Effector memory CD4-positive, alpha-beta T cell (primary cell): Measurements from ENCODE around the gene SRGAP3.
A peak's percentile ranks its signal among the peaks of the same experiment; 100 is the strongest.

ENCODE experiments used
- DNase-seq, 3 donors: peaks; one replicate each; pipeline ENCODE4 v3.0.0-alpha.2; 2020
- H3K27ac ChIP-seq: 2 replicates; pipeline ENCODE4 v1.7.0; 2013; ENCODE audit warnings: mild to moderate bottlenecking, low read length, moderate library complexity; ENCODE audit not compliant: insufficient read depth, poor library complexity, severe bottlenecking
- H3K27me3 ChIP-seq: replicated peaks from 2 replicates; pipeline ENCODE4 v1.7.0; 2013; ENCODE audit warnings: mild to moderate bottlenecking, low read length; ENCODE audit not compliant: insufficient read depth, control insufficient read depth, poor library complexity, severe bottlenecking
- H3K36me3 ChIP-seq: 2 replicates; pipeline ENCODE4 v1.7.0; 2013; ENCODE audit warnings: mild to moderate bottlenecking, low read length, moderate library complexity; ENCODE audit not compliant: control insufficient read depth, insufficient read depth
- H3K4me1 ChIP-seq: 2 replicates; pipeline ENCODE4 v1.7.0; 2013; ENCODE audit warnings: low read length, mild to moderate bottlenecking; ENCODE audit not compliant: control insufficient read depth, insufficient read depth, poor library complexity, severe bottlenecking
- H3K4me3 ChIP-seq: 2 replicates; pipeline ENCODE4 v1.7.0; 2013; ENCODE audit warnings: low read length, low read depth, mild to moderate bottlenecking; ENCODE audit not compliant: insufficient read depth, poor library complexity, severe bottlenecking
- H3K9me3 ChIP-seq: 2 replicates; pipeline ENCODE4 v1.7.0; 2013; ENCODE audit warnings: mild to moderate bottlenecking, low read length, moderate library complexity; ENCODE audit not compliant: control insufficient read depth

SRGAP3 gene

GRCh38 chr3:8990266-8991215, 258.9 kb downstream of the SRGAP3 start:
- no peak for DNase-seq
- Histone ChIP-seq H3K4me3 (no peak overlapping the region), H3K27me3 (no peaks in the 10 kb centered on the region), H3K36me3 (no peaks in the 10 kb centered on the region), H3K9me3 (no peaks in the 10 kb centered on the region), H3K4me1 (no peaks in the 10 kb centered on the region), H3K27ac (no peak overlapping the region)

GRCh38 chr3:8988791-8989558, 260.5 kb downstream of the SRGAP3 start:
- Histone ChIP-seq H3K27me3 (no peaks in the 10 kb centered on the region), H3K27ac (no peak overlapping the region), H3K4me1 (no peaks in the 10 kb centered on the region), H3K4me3 (no peak overlapping the region), H3K36me3 (no peaks in the 10 kb centered on the region), H3K9me3 (no peaks in the 10 kb centered on the region)
- DNase-seq: no peak

GRCh38 chr3:8988384-8988655, 261.1 kb downstream of the SRGAP3 start:
- Histone ChIP-seq H3K9me3 (no peaks in the 10 kb centered on the region), H3K27me3 (no peaks in the 10 kb centered on the region), H3K27ac (no peak overlapping the region), H3K4me3 (no peak overlapping the region), H3K36me3 (no peaks in the 10 kb centered on the region), H3K4me1 (no peaks in the 10 kb centered on the region)
- no peak for DNase-seq

- H3K4me1 ChIP-seq: no peaks in the 10 kb centered on the region
- no peak overlapping the region for H3K27ac ChIP-seq
- no peak overlapping the region for H3K4me3 ChIP-seq
- H3K36me3 ChIP-seq: no peaks in the 10 kb centered on the region
- peak in 2 of 3 donors; percentile 5 to 19 for DNase-seq
- H3K9me3 ChIP-seq: no peaks in the 10 kb centered on the region
- no peaks in the 10 kb centered on the region for H3K27me3 ChIP-seq
Observed at GRCh38 chr3:8987645-8988383, 261.6 kb downstream of the SRGAP3 start.

GRCh38 chr3:8987226-8987625, 262.2 kb downstream of the SRGAP3 start:
- Histone ChIP-seq H3K27ac (no peak overlapping the region), H3K9me3 (no peaks in the 10 kb centered on the region), H3K4me3 (no peak overlapping the region), H3K4me1 (no peaks in the 10 kb centered on the region), H3K27me3 (no peaks in the 10 kb centered on the region), H3K36me3 (no peaks in the 10 kb centered on the region)
- DNase-seq: no peak

GRCh38 chr3:8986741-8987140, 262.7 kb downstream of the SRGAP3 start:
- DNase-seq: no peak
- Histone ChIP-seq H3K36me3 (no peaks in the 10 kb centered on the region), H3K4me1 (no peaks in the 10 kb centered on the region)

GRCh38 chr3:8985876-8986275, 263.6 kb downstream of the SRGAP3 start:
- Histone ChIP-seq H3K4me1 (no peaks in the 10 kb centered on the region), H3K27me3 (no peaks in the 10 kb centered on the region), H3K9me3 (no peaks in the 10 kb centered on the region), H3K4me3 (no peak overlapping the region), H3K27ac (no peak overlapping the region), H3K36me3 (no peaks in the 10 kb centered on the region)
- DNase-seq: no peak

More at GRCh38 chr3:8986741-8987140, 262.7 kb downstream of the SRGAP3 start:
- Histone ChIP-seq H3K9me3 (no peaks in the 10 kb centered on the region), H3K27me3 (no peaks in the 10 kb centered on the region), H3K4me3 (no peak overlapping the region), H3K27ac (no peak overlapping the region)

- Histone ChIP-seq H3K27ac (no peak overlapping the region), H3K27me3 (no peaks in the 10 kb centered on the region), H3K4me3 (no peak overlapping the region), H3K9me3 (no peaks in the 10 kb centered on the region), H3K4me1 (no peaks in the 10 kb centered on the region), H3K36me3 (no peaks in the 10 kb centered on the region)
- DNase-seq: no peak
Observed at GRCh38 chr3:8985411-8985831, 264.0 kb downstream of the SRGAP3 start.

- no peak overlapping the region for H3K4me3 ChIP-seq
Observed at GRCh38 chr3:8984526-8984925, 264.9 kb downstream of the SRGAP3 start.

More at GRCh38 chr3:8984526-8984925, 264.9 kb downstream of the SRGAP3 start:
- H3K36me3 ChIP-seq: no peaks in the 10 kb centered on the region
- H3K27me3 ChIP-seq: no peaks in the 10 kb centered on the region
- no peaks in the 10 kb centered on the region for H3K4me1 ChIP-seq
- H3K9me3 ChIP-seq: no peaks in the 10 kb centered on the region
- no peak overlapping the region for H3K27ac ChIP-seq
- no peak for DNase-seq
